Caco-2 (cell line): ENCODE measurements around the gene PPARA. TPM values are rescaled to one million over a fixed set of nuclear protein-coding genes. Genes with fewer than 3 reads are reported as not detected.

ENCODE experiments used
- BruUV-seq: library from RNA; stranded (reverse); fragments of 400-500 nt; replicated peaks from 2 replicates; lab custom pipeline; 2021; lab: Mats Ljungman, UMichigan
- CTCF ChIA-PET: fragments of 300-600 bp; sonication (Branson Sonifier 250); formaldehyde crosslinking; loops from one replicate; lab custom pipeline; 2022; ENCODE audit warnings: antibody characterized with exemption; lab: Charles Lee
- POLR2A ChIA-PET: fragments of 300-600 bp; sonication (Branson Sonifier 250); formaldehyde crosslinking; loops from one replicate; lab custom pipeline; 2022; ENCODE audit warnings: antibody characterized with exemption; lab: Charles Lee
- DNase-seq, 2 experiments: peaks; one replicate each; pipeline versions ENCODE4 v3.0.0 to v3.0.0-alpha.2; 2020 to 2022
- H3K27me3 ChIP-seq: replicated peaks from 2 replicates; pipeline ENCODE4 v1.6.0; 2011; ENCODE audit warnings: low read length; ENCODE audit not compliant: control insufficient read depth, insufficient read depth
- H3K36me3 ChIP-seq: 2 replicates; pipeline ENCODE4 v1.5.1; 2011; ENCODE audit warnings: low read length; ENCODE audit not compliant: control insufficient read depth, insufficient read depth
- H3K4me1 ChIP-seq: fragments of 250-450 bp; sonication (Bioruptor Pico); 2 replicates; pipeline ENCODE4 v1.5.1; 2020; ENCODE audit warnings: mild to moderate bottlenecking
- H3K4me3 ChIP-seq: 2 replicates; pipeline ENCODE4 v1.5.1; 2011; ENCODE audit warnings: low read depth, mild to moderate bottlenecking, control low read depth, low read length
- H3K9me3 ChIP-seq: fragments of 250-450 bp; sonication (Bioruptor Pico); 2 replicates; pipeline ENCODE4 v1.5.1; 2020; ENCODE audit warnings: mild to moderate bottlenecking, moderate library complexity
- H3K27ac Mint-ChIP-seq: one replicate; pipeline ENCODE4 v1.8.0; 2022; ENCODE audit warnings: mixed read lengths; ENCODE audit not compliant: unreplicated experiment
- H3K27me3 Mint-ChIP-seq: one replicate; pipeline ENCODE4 v1.8.0; 2022; ENCODE audit warnings: mixed read lengths; ENCODE audit not compliant: insufficient read depth, unreplicated experiment
- H3K36me3 Mint-ChIP-seq: one replicate; pipeline ENCODE4 v1.8.0; 2022; ENCODE audit warnings: mild to moderate bottlenecking, mixed read lengths; ENCODE audit not compliant: insufficient read depth, unreplicated experiment
- H3K4me1 Mint-ChIP-seq: one replicate; pipeline ENCODE4 v1.8.0; 2022; ENCODE audit warnings: low read depth, mixed read lengths; ENCODE audit not compliant: unreplicated experiment
- H3K4me3 Mint-ChIP-seq: one replicate; pipeline ENCODE4 v1.8.0; 2022; ENCODE audit warnings: mild to moderate bottlenecking, moderate library complexity, mixed read lengths; ENCODE audit not compliant: unreplicated experiment
- H3K9me3 Mint-ChIP-seq: one replicate; pipeline ENCODE4 v1.8.0; 2022; ENCODE audit warnings: mixed read lengths; ENCODE audit not compliant: unreplicated experiment
- CTCF ChIP-seq, 2 experiments: fragments of 200-600 bp in 1 of 2; IDR thresholded peaks; 1 replicate in 1 of 2; 2 replicates in 1 of 2; pipeline versions ENCODE4 v1.5.1 to v1.8.0; 2011 to 2022; ENCODE audit warnings: antibody characterized with exemption in 1 of 2, control low read depth in 1 of 2, inconsistent platforms in 1 of 2, low read depth in 1 of 2, low read length in 1 of 2, mild to moderate bottlenecking in 1 of 2, moderate library complexity in 1 of 2; ENCODE audit not compliant: insufficient read depth in 1 of 2, severe bottlenecking in 1 of 2, unreplicated experiment in 1 of 2
- intact Hi-C: fragments of 100-400 bp; cut with micrococcal nuclease; formaldehyde crosslinking; loops from one replicate; pipeline ENCODE4 v1.10.0; 2022; ENCODE audit not compliant: unreplicated experiment
- total RNA-seq: library from RNA; stranded (reverse); gene quantifications from 2 replicates; pipeline ENCODE4 v1.2.3, GENCODE V29; 2022

The PPARA gene
- total RNA-seq, 1 experiment from 2014 or later: 13.4 TPM

GRCh38 chr22:46245511-46245910, 95.2 kb downstream of the PPARA start:
- no peaks in the 10 kb centered on the region for H3K9me3 Mint-ChIP-seq
- DNase-seq: no peak
- CTCF ChIA-PET: no interaction called here
- H3K36me3 Mint-ChIP-seq: no peaks in the 10 kb centered on the region
- peaks cover 14% of the 10 kb centered on the region for H3K4me1 ChIP-seq
- no peaks in the 10 kb centered on the region for H3K36me3 ChIP-seq
- BruUV-seq: no TSS peak
- H3K4me3 Mint-ChIP-seq: no peak overlapping the region
- no peaks in the 10 kb centered on the region for H3K9me3 ChIP-seq
- H3K27ac Mint-ChIP-seq: no peak overlapping the region
- H3K4me1 Mint-ChIP-seq: no peaks in the 10 kb centered on the region
- H3K27me3 ChIP-seq: no peaks in the 10 kb centered on the region
- POLR2A ChIA-PET: no interaction called here
- no peak for TF ChIP-seq CTCF (IDR thresholded peaks at IDR 0.05; ENCODE audit: insufficient read depth in 1 of 2, low read depth in 1 of 2, low read length in 1 of 2, severe bottlenecking in 1 of 2, unreplicated experiment in 1 of 2)
- H3K4me3 ChIP-seq: no peak overlapping the region
- intact Hi-C loops: no loop called here
- no peaks in the 10 kb centered on the region for H3K27me3 Mint-ChIP-seq

- H3K36me3 Mint-ChIP-seq: no peaks in the 10 kb centered on the region
- Histone ChIP-seq H3K36me3 (no peaks in the 10 kb centered on the region), H3K9me3 (no peaks in the 10 kb centered on the region), H3K27me3 (no peaks in the 10 kb centered on the region), H3K4me3 (no peak overlapping the region), H3K4me1 (peaks cover 8% of the 10 kb centered on the region)
- no peak for DNase-seq
- ChIA-PET CTCF (interaction anchor here (0.7 kb wide), 1 partner anchor 49 kb away, joined by 3 read pairs; no protein-coding TSS in a partner anchor), POLR2A (no interaction called here)
- no peaks in the 10 kb centered on the region for H3K9me3 Mint-ChIP-seq
- no peaks in the 10 kb centered on the region for H3K27me3 Mint-ChIP-seq
- no peak overlapping the region for H3K27ac Mint-ChIP-seq
- H3K4me1 Mint-ChIP-seq: peaks cover under 1% of the 10 kb centered on the region
- intact Hi-C loops: no loop called here
- H3K4me3 Mint-ChIP-seq: no peak overlapping the region
- no TSS peak for BruUV-seq
- no peak for TF ChIP-seq CTCF (IDR thresholded peaks at IDR 0.05; ENCODE audit: insufficient read depth in 1 of 2, low read depth in 1 of 2, low read length in 1 of 2, severe bottlenecking in 1 of 2, unreplicated experiment in 1 of 2)
Measured at GRCh38 chr22:46246178-46246577, 95.9 kb downstream of the PPARA start.

GRCh38 chr22:46247443-46247975, 97.2 kb downstream of the PPARA start:
- no TSS peak for BruUV-seq
- H3K27ac Mint-ChIP-seq: no peak overlapping the region
- POLR2A ChIA-PET: interaction anchor here (0.6 kb wide), 1 partner anchor 21 kb away, joined by 5 read pairs; the partner anchor contains the start of gene TTC38
- Histone ChIP-seq H3K4me1 (peaks cover 12% of the 10 kb centered on the region), H3K4me3 (no peak overlapping the region), H3K9me3 (no peaks in the 10 kb centered on the region), H3K36me3 (no peaks in the 10 kb centered on the region), H3K27me3 (no peaks in the 10 kb centered on the region)
- no peak overlapping the region for H3K4me3 Mint-ChIP-seq
- peaks cover 7% of the 10 kb centered on the region for H3K4me1 Mint-ChIP-seq
- H3K27me3 Mint-ChIP-seq: no peaks in the 10 kb centered on the region
- no peak for DNase-seq
- no peaks in the 10 kb centered on the region for H3K36me3 Mint-ChIP-seq
- TF ChIP-seq CTCF (IDR thresholded peaks at IDR 0.05; ENCODE audit: insufficient read depth in 1 of 2, low read depth in 1 of 2, low read length in 1 of 2, severe bottlenecking in 1 of 2, unreplicated experiment in 1 of 2): no peak
- no peaks in the 10 kb centered on the region for H3K9me3 Mint-ChIP-seq
- intact Hi-C loops: no loop called here
- CTCF ChIA-PET: no interaction called here
